Ureter (tissue), 1 donor: ENCODE results near the gene TRIM23. TPM values are rescaled to one million over a fixed set of nuclear protein-coding genes. Genes with fewer than 3 reads are reported as not detected.

Source experiments
- DNase-seq: peaks from one replicate; pipeline ENCODE4 v3.0.0-alpha.2; 2020; ENCODE audit warnings: low spot score
- total RNA-seq: library from RNA; stranded (reverse); gene quantifications from one replicate; pipeline ENCODE4 v1.2.4, GENCODE V29; 2023
- donor health status: DM: yes; HTN: yes; CAD: no.

Gene TRIM23
- total RNA-seq, 1 donor from 2014 or later = 11.2 TPM

- DNase-seq = no peak
Measured at GRCh38 chr5:65566505-65566904, 57.6 kb downstream of the TRIM23 start.

GRCh38 chr5:65563777-65564176 is 60.4 kb downstream of the TRIM23 start:
- DNase-seq = no peak

GRCh38 chr5:65562731-65563701 is 61.1 kb downstream of the TRIM23 start, which contains the start of the genes CENPK and PPWD1:
Gene CENPK (minus strand): TSS chr5:65563168. CDS start chr5:65554907, 8,261 bp downstream.
Gene PPWD1 (plus strand): TSS chr5:65563296. CDS start chr5:65563311, 15 bp downstream.
- peak; percentile 96 for DNase-seq

GRCh38 chr5:65556718-65557117 is 67.4 kb downstream of the TRIM23 start:
- no peak for DNase-seq

DNA sequence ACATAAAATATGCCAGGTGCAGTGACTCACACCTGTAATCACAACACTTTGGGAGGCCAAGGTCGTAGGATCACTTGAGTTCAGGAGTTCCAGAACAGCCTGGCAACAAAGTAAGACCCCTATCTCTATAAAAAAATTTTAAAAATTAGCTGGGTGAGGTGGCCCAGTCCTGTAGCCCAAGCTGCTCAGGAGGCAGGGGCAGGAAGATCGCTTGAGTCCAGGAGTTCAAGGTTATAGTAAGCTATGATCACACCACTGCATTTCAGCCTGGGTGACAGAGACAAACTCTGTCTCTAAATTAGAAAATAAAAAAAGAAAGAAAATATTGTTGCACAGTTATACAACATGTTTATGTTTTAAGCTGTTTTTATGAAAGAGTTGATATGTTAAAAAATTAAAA is 68.0 kb downstream of the TRIM23 start:
- no peak for DNase-seq

DNA sequence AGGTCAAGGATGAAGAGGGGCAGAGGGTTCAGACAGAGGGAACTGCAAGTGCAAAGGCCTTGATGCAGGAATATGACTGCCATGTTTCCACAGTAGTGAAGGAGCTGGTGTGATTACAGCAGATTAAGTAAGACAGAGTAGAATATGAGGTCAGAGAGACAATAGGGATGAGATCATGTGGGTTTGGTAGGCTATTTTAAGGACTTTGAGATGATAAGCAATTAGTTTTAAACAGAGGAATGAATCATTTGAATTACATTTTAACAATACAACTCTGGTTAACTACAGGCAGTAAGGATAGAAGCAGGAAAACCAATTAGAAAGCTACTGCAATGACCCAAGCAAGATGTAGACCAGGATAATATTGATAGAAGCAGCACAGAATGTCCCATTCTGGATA is 68.8 kb downstream of the TRIM23 start:
- DNase-seq = no peak

GRCh38 chr5:65553941-65554340 is 70.2 kb downstream of the TRIM23 start:
- DNase-seq = no peak

GRCh38 chr5:65548281-65548680 is 75.9 kb downstream of the TRIM23 start:
- no peak for DNase-seq

- no peak for DNase-seq
Measured at GRCh38 chr5:65546141-65546540, 78.0 kb downstream of the TRIM23 start.

DNA sequence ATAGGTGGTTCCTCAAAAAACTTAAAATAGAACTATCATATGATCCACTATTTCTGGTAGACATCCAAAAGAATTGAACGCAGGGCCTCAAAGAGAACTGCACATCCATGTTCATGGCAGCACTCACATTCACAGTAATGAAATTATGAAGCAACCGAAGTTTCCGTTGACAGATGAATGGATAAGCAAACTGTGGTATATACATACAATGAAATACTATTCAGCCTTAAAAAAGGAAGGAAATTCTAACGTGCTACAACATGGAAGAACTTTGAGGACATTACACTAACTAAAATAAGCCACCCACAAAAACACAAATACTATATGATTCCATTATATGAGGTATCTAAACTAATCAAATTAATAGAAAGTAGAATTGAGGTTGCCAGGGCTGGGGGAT is 79.7 kb downstream of the TRIM23 start:
- no peak for DNase-seq

DNA sequence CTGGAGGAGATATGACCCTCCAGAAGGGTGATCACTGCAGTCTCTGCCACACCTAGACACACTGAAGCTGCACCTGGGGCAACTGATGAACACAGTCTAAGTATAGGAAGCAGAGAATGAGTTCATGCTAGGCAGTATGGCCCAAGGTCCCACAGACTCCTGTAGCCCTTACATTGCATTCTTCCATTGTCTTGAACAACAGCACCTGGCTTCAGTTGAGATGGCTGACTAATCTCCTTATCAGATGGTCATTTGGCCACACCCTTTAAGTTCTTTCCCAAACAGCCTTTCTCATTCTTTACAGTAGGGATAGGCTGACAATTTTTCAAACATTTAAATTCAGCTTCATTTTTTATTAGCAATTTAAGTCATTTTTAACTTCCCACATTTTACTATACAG is 84.3 kb downstream of the TRIM23 start:
- no peak for DNase-seq

Other genes with a start within 250 kb of the TRIM23 start
- gene ADAMTS6, start 142.4 kb downstream of the TRIM23 start, total RNA-seq = 2.6 TPM
- gene CENPK, start 61.2 kb downstream of the TRIM23 start, total RNA-seq = 2.3 TPM
- gene PPWD1, start 61.0 kb downstream of the TRIM23 start, total RNA-seq = 50.4 TPM
- gene SHLD3, start 694 bp upstream of the TRIM23 start, total RNA-seq = 2.3 TPM
- 35.2 TPM for gene TRAPPC13, start 694 bp upstream of the TRIM23 start, total RNA-seq
- 4.6 TPM for gene SGTB, start 97.8 kb upstream of the TRIM23 start, total RNA-seq
- 23.8 TPM for gene NLN, start 97.9 kb upstream of the TRIM23 start, total RNA-seq